Epithelial cell of proximal tubule (primary cell): ENCODE data around the gene UBE2J1. TPM values are rescaled to one million over a fixed set of nuclear protein-coding genes. Genes with fewer than 3 reads are reported as not detected.

Experiments
- DNase-seq: peaks from one replicate; pipeline ENCODE4 v3.0.0-alpha.2; 2011; ENCODE audit warnings: low read depth
- H3K4me3 ChIP-seq: 2 replicates; pipeline ENCODE4 v1.5.1; 2011; ENCODE audit warnings: low read depth, mild to moderate bottlenecking, low read length
- total RNA-seq: library from RNA; depleted of rRNA; stranded (reverse); fragments of >200 nt; gene quantifications from 2 replicates; pipeline ENCODE4 v1.2.3, GENCODE V29; 2015
- TF ChIP-seq, protein P1 (sequence below): conservative IDR thresholded peaks from 2 replicates; pipeline ENCODE4 v1.5.1; 2012; ENCODE audit warnings: low read depth, mild to moderate bottlenecking, low read length

UBE2J1 gene
- total RNA-seq, 1 donor from 2014 or later, result 47.2 TPM

DNA sequence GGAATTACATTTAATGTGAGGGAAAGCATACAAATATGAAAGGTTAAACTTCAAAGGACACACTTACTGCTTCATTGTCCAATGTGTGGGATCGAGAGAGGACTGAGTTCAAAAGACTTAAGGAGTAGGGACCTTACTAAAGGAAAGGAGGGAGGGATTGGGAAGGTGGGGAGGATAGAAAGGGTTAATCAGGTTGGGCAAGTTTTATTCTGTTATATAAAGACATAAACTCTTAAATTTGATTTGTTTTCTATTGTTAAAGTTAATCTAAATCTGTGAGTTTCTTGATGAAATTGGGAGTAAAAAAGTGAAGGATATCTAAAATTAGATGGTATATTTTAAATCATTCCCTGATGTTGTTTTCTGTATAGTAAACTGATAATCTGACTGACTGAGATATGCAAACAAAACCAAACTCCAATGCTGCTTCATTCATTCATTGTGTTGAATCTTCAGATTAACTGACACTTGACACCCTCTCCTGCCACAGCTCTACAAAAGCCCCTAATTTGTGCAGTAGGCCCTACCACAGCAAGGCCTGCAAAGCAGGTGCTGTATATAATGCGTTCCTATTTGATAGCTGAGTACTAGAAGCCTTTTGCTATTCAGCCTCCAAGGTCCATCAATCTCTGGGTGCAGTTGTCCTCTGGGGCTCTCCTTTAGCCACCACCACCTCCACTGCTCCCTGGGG, 1.3 kb upstream of the UBE2J1 start:
- no peak for DNase-seq
- no peak overlapping the region for H3K4me3 ChIP-seq
- TF ChIP-seq, protein P1, sequence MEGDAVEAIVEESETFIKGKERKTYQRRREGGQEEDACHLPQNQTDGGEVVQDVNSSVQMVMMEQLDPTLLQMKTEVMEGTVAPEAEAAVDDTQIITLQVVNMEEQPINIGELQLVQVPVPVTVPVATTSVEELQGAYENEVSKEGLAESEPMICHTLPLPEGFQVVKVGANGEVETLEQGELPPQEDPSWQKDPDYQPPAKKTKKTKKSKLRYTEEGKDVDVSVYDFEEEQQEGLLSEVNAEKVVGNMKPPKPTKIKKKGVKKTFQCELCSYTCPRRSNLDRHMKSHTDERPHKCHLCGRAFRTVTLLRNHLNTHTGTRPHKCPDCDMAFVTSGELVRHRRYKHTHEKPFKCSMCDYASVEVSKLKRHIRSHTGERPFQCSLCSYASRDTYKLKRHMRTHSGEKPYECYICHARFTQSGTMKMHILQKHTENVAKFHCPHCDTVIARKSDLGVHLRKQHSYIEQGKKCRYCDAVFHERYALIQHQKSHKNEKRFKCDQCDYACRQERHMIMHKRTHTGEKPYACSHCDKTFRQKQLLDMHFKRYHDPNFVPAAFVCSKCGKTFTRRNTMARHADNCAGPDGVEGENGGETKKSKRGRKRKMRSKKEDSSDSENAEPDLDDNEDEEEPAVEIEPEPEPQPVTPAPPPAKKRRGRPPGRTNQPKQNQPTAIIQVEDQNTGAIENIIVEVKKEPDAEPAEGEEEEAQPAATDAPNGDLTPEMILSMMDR, result no peak

DNA sequence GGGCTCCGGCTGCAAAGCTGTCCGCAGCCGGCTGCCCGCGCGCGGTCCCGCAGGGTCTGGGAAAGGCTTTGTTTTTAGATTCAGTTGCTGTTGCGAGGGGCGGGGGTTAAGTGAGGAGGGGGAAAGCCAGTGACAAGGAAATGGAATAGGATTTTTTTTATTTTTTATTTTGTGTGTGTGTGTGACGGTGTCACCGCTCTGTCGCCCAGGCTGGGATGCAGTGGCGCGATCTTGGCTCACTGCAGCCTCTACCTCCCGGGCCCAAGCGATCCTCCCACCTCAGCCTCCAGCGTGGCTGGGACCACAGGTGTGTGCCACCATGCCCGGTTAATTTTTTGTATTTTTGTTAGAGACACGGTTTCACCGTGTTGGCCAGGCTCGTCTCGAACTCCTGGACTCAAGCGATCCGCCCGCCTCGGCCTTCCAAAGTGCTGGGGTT, 615 bp upstream of the UBE2J1 start:
- DNase-seq, result no peak
- H3K4me3 ChIP-seq, result peak overlapping the region; percentile 78
- TF ChIP-seq, protein P1, result no peak

DNA sequence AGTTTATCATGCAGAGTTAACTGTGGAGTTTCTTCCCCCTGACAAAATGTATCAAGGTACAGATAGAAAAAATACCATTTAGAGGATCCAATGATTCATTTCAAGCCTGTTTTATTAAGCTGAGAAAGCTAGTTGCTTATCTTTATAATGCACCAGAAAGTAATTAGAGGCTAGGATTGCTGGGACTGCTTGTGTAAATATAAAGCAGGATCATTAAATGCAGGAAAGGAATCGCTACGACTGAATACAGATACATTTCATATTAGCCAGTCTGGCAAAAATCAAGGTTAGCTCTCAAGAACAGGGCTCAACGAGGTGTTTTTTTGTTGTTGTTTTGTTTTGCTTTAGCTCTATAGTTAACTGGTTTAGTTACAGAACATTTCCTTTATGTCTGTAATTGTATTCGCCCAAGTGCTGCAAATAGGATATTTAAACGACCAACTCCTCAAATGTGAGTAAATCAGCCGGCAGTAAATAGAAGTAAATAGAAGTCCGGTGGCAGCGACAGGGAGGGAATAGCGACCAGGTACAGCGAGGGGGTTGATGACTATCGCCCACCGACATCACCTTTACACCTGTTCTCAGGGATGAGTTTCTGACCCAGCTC, 748 bp downstream of the UBE2J1 start:
- TF ChIP-seq, protein P1, result no peak
- no peak for DNase-seq

DNA sequence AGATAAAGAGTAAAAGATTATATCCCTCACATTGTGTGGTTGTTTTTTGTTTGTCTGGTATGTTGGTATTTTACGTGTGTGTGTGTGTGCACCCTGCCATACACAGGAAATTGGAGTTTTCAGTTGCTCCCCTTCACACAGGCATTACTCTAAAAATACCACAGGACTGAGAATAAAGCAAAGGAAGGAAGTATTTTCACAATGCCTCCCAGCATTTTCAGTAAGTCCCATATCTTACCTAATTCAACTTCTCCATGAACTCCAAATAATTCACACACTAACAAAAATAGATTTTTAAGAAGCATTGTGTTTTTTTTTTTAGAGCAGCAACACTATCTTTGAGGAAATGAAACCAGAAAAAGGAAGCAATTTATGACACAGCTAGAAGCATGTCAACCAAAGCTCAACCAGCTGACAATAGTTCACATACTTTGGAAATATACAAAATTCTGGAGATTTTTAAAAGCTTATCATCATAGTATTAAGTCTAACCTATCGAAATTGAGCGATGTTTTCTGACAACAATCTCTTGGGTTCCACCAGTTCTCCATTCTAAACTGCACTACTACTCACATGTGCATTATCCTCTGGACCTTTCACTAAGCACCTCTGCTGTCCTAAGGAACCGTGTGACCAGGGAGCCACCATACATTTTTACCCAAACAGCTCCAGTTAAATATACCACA, 2.1 kb downstream of the UBE2J1 start:
- DNase-seq, result no peak
- peak overlapping the region; percentile 78 for H3K4me3 ChIP-seq
- TF ChIP-seq, protein P1, result no peak

More for the DNA sequence above, 748 bp downstream of the UBE2J1 start:
- peak overlapping the region; percentile 78 for H3K4me3 ChIP-seq

DNA sequence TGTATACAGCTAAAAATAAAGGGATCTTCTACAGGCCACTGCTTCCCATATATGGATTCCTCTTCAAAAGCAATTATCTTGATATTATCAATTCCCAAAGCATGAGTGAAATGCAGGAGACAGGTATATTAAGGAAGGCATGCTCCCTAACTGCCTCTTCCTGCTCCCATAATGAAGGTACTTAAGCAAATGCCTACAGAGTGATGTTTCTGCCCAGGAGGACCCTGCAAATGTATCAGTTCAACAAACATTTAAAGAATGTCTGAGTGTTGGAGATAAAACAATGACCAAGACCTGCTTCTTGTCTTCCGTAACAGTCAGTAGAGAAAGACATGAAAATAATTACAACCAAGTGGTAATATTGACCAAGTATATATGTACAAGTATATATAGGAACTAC, 4.2 kb downstream of the UBE2J1 start:
- TF ChIP-seq, protein P1, result no peak
- DNase-seq, result no peak

DNA sequence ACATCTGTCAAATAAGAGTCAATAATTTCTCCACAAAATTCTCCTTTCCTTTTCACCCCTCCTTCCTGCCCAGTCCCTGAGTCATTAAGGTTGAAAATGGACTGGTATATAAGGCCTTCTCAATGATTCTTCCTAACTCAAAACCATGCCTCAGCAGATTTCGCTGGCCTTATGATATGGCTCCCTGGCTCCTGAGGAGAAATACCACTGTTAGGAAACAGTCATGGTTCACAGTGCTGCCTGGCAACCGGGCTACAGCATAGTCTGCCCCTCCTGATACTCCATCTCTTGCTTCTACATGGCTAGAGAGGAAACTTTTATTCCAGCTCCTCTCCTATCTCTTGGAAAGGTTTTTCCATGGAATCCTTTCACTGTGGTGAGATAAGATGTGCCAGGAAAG, 4.7 kb downstream of the UBE2J1 start:
- no peak overlapping the region for H3K4me3 ChIP-seq
- TF ChIP-seq, protein P1, result no peak
- no peak for DNase-seq

More for the DNA sequence above, 4.2 kb downstream of the UBE2J1 start:
- no peak overlapping the region for H3K4me3 ChIP-seq
